ENCODE data around the gene COMP. TPM values are rescaled to one million over a fixed set of nuclear protein-coding genes. Genes with fewer than 3 reads are reported as not detected.

The COMP gene
- total and polyA plus RNA-seq, 9 donors: 0.88 to 96.3 (median 8.7) TPM

- WGBS (ENCODE audit: insufficient coverage): 73% methylated on average over 15 of the region's 16 CpGs
- Histone ChIP-seq H3K36me3 (ENCODE audit: control insufficient read depth, insufficient read depth, low read length) (peaks cover 11% of the 10 kb centered on the region), H3K9me3 (replicated peaks; ENCODE audit: control insufficient read depth, low read depth, low read length) (no peaks in the 10 kb centered on the region), H3K4me3 (ENCODE audit: low read length) (no peak overlapping the region), H3K27me3 (ENCODE audit: control insufficient read depth, insufficient read depth, low read length) (no peaks in the 10 kb centered on the region), H3K4me1 (ENCODE audit: control insufficient read depth, insufficient read depth, low read length) (peaks cover 41% of the 10 kb centered on the region), H3K27ac (ENCODE audit: low read length) (peak overlapping the region; percentile 74)
- DNase-seq: no peak
These were observed 29.5 kb downstream of the COMP start for GRCh38 chr19:18761531-18762110.

GRCh38 chr19:18760440-18761383, 30.4 kb downstream of the COMP start:
- Histone ChIP-seq H3K27ac (ENCODE audit: low read length) (no peak overlapping the region), H3K9me3 (replicated peaks; ENCODE audit: control insufficient read depth, low read depth, low read length) (no peaks in the 10 kb centered on the region), H3K4me1 (ENCODE audit: control insufficient read depth, insufficient read depth, low read length) (peaks cover 41% of the 10 kb centered on the region), H3K4me3 (ENCODE audit: low read length) (no peak overlapping the region), H3K36me3 (ENCODE audit: control insufficient read depth, insufficient read depth, low read length) (peaks cover 17% of the 10 kb centered on the region), H3K27me3 (ENCODE audit: control insufficient read depth, insufficient read depth, low read length) (no peaks in the 10 kb centered on the region)
- DNase-seq: no peak
- WGBS (ENCODE audit: insufficient coverage): 70% methylated on average over 21 of the region's 27 CpGs

- Histone ChIP-seq H3K36me3 (ENCODE audit: control insufficient read depth, insufficient read depth, low read length) (peaks cover 17% of the 10 kb centered on the region), H3K27ac (ENCODE audit: low read length) (no peak overlapping the region), H3K4me1 (ENCODE audit: control insufficient read depth, insufficient read depth, low read length) (peaks cover 41% of the 10 kb centered on the region), H3K4me3 (ENCODE audit: low read length) (no peak overlapping the region), H3K9me3 (replicated peaks; ENCODE audit: control insufficient read depth, low read depth, low read length) (no peaks in the 10 kb centered on the region), H3K27me3 (ENCODE audit: control insufficient read depth, insufficient read depth, low read length) (no peaks in the 10 kb centered on the region)
- DNase-seq: no peak
- WGBS (ENCODE audit: insufficient coverage): 87% methylated on average over 22 of the region's 22 CpGs
These were observed 31.1 kb downstream of the COMP start for GRCh38 chr19:18759995-18760426.

GRCh38 chr19:18759304-18759994, 31.7 kb downstream of the COMP start:
- 85% methylated on average over 15 of the region's 19 CpGs for WGBS (ENCODE audit: insufficient coverage)
- no peak for DNase-seq
- Histone ChIP-seq H3K36me3 (ENCODE audit: control insufficient read depth, insufficient read depth, low read length) (peaks cover 17% of the 10 kb centered on the region), H3K4me3 (ENCODE audit: low read length) (no peak overlapping the region), H3K27ac (ENCODE audit: low read length) (no peak overlapping the region), H3K27me3 (ENCODE audit: control insufficient read depth, insufficient read depth, low read length) (no peaks in the 10 kb centered on the region), H3K9me3 (replicated peaks; ENCODE audit: control insufficient read depth, low read depth, low read length) (no peaks in the 10 kb centered on the region), H3K4me1 (ENCODE audit: control insufficient read depth, insufficient read depth, low read length) (peaks cover 36% of the 10 kb centered on the region)

DNA sequence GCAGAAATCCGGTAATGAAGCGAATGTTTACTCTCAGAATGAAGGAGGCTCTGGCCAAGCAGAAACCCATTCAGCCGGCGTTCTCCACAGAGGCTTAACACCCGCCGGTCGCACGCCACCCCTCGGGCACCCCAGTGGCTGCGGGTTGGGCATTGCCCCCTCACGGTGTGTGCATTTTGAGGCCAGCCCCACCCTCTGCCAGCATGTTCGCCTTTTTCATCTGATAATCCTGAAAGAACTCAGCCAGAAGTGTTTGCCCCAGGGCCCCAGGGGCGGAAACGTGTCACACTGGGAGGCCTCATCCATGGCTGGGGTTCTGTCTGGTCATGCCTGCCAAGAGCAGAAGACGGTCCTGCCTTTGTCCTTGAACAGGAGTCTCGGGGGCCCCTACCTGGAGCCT, 34.2 kb downstream of the COMP start:
- peaks cover 12% of the 10 kb centered on the region for H3K4me1 ChIP-seq (ENCODE audit: control insufficient read depth, insufficient read depth, low read length)
- H3K4me3 ChIP-seq (ENCODE audit: low read length): no peak overlapping the region
- H3K9me3 ChIP-seq (replicated peaks; ENCODE audit: control insufficient read depth, low read depth, low read length): no peaks in the 10 kb centered on the region
- no peak overlapping the region for H3K27ac ChIP-seq (ENCODE audit: low read length)
- H3K36me3 ChIP-seq (ENCODE audit: control insufficient read depth, insufficient read depth, low read length): peaks cover 21% of the 10 kb centered on the region
- H3K27me3 ChIP-seq (ENCODE audit: control insufficient read depth, insufficient read depth, low read length): no peaks in the 10 kb centered on the region
- no peak for DNase-seq
- 86% methylated on average over 15 of the region's 16 CpGs for WGBS (ENCODE audit: insufficient coverage)

GRCh38 chr19:18754501-18754900, 36.6 kb downstream of the COMP start:
- no peaks in the 10 kb centered on the region for H3K27me3 ChIP-seq (ENCODE audit: control insufficient read depth, insufficient read depth, low read length)
- no peak for DNase-seq
- WGBS (ENCODE audit: insufficient coverage): no CpG with 5 or more reads among the region's 4 CpGs
- H3K36me3 ChIP-seq (ENCODE audit: control insufficient read depth, insufficient read depth, low read length): peaks cover 32% of the 10 kb centered on the region
- no peak overlapping the region for H3K4me3 ChIP-seq (ENCODE audit: low read length)
- no peaks in the 10 kb centered on the region for H3K9me3 ChIP-seq (replicated peaks; ENCODE audit: control insufficient read depth, low read depth, low read length)
- no peak overlapping the region for H3K27ac ChIP-seq (ENCODE audit: low read length)
- peaks cover 9% of the 10 kb centered on the region for H3K4me1 ChIP-seq (ENCODE audit: control insufficient read depth, insufficient read depth, low read length)

- peaks cover 26% of the 10 kb centered on the region for H3K36me3 ChIP-seq (ENCODE audit: control insufficient read depth, insufficient read depth, low read length)
- DNase-seq: no peak
- no peak overlapping the region for H3K27ac ChIP-seq (ENCODE audit: low read length)
- 92% methylated on average over 7 of the region's 10 CpGs for WGBS (ENCODE audit: insufficient coverage)
- peaks cover 17% of the 10 kb centered on the region for H3K4me1 ChIP-seq (ENCODE audit: control insufficient read depth, insufficient read depth, low read length)
- H3K9me3 ChIP-seq (replicated peaks; ENCODE audit: control insufficient read depth, low read depth, low read length): no peaks in the 10 kb centered on the region
- no peak overlapping the region for H3K4me3 ChIP-seq (ENCODE audit: low read length)
- no peaks in the 10 kb centered on the region for H3K27me3 ChIP-seq (ENCODE audit: control insufficient read depth, insufficient read depth, low read length)
These were observed 39.5 kb downstream of the COMP start for GRCh38 chr19:18751571-18751970.

DNA sequence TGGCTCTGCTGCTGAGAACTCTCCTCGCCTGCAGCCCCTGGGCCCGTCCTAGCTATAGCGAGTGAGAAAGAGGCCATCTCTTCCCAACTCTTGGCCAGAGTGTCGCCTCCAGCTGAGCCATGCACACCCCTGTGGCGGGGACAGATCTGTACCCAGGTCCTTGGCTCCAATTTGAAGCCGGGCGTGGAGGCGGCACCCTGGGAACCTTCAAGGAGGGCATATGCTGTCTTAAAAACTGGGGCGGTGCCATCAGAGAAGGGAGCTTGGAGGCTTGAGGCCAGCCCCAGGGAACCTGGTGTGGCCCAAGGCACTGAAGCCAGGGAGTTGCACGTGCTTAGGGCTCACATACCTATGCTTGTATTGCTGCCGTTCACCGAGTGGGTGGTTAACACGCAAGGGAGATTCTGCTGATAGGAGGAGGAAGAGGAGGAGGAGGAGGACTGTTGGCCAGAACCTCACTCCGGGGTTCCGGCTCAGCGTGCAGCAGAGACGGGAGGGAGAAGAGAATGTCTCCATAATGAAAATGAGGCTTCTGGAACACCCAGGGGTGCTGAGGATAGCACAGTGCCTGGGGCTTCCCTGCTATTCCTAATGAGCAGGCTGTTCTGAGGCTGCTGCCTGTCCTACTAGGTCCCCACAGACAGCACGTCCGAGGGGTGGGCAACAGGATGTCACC, 40.7 kb downstream of the COMP start:
- Histone ChIP-seq H3K4me1 (ENCODE audit: control insufficient read depth, insufficient read depth, low read length) (peaks cover 29% of the 10 kb centered on the region), H3K27ac (ENCODE audit: low read length) (no peak overlapping the region), H3K9me3 (replicated peaks; ENCODE audit: control insufficient read depth, low read depth, low read length) (no peaks in the 10 kb centered on the region), H3K27me3 (ENCODE audit: control insufficient read depth, insufficient read depth, low read length) (no peaks in the 10 kb centered on the region), H3K4me3 (ENCODE audit: low read length) (no peak overlapping the region), H3K36me3 (ENCODE audit: control insufficient read depth, insufficient read depth, low read length) (peaks cover 20% of the 10 kb centered on the region)
- no peak for DNase-seq
- WGBS (ENCODE audit: insufficient coverage): 40% methylated on average over 14 of the region's 19 CpGs

GRCh38 chr19:18749362-18750231, 41.5 kb downstream of the COMP start:
- peaks cover 20% of the 10 kb centered on the region for H3K36me3 ChIP-seq (ENCODE audit: control insufficient read depth, insufficient read depth, low read length)
- peaks cover 37% of the 10 kb centered on the region for H3K4me1 ChIP-seq (ENCODE audit: control insufficient read depth, insufficient read depth, low read length)
- no peak overlapping the region for H3K27ac ChIP-seq (ENCODE audit: low read length)
- no peak for DNase-seq
- 88% methylated on average over 20 of the region's 23 CpGs for WGBS (ENCODE audit: insufficient coverage)
- H3K4me3 ChIP-seq (ENCODE audit: low read length): no peak overlapping the region
- no peaks in the 10 kb centered on the region for H3K27me3 ChIP-seq (ENCODE audit: control insufficient read depth, insufficient read depth, low read length)
- no peaks in the 10 kb centered on the region for H3K9me3 ChIP-seq (replicated peaks; ENCODE audit: control insufficient read depth, low read depth, low read length)
